Osteocyte (in vitro differentiated cells): ENCODE data around the gene ECEL1. TPM values are rescaled to one million over a fixed set of nuclear protein-coding genes. Genes with fewer than 3 reads are reported as not detected.

Source experiments
- DNase-seq: peaks from one replicate; pipeline ENCODE4 v3.0.0; 2021; ENCODE audit warnings: mixed read lengths; ENCODE audit not compliant: unreplicated experiment; ENCODE audit errors: extremely low spot score
- H3K27ac Mint-ChIP-seq: one replicate; pipeline ENCODE4 v1.8.0; 2021; ENCODE audit warnings: mild to moderate bottlenecking, mixed read lengths; ENCODE audit not compliant: unreplicated experiment
- H3K27me3 Mint-ChIP-seq: one replicate; pipeline ENCODE4 v1.8.0; 2021; ENCODE audit warnings: mixed read lengths; ENCODE audit not compliant: unreplicated experiment
- H3K36me3 Mint-ChIP-seq: one replicate; pipeline ENCODE4 v1.8.0; 2021; ENCODE audit warnings: mixed read lengths; ENCODE audit not compliant: unreplicated experiment
- H3K4me1 Mint-ChIP-seq: one replicate; pipeline ENCODE4 v1.8.0; 2021; ENCODE audit warnings: mixed read lengths; ENCODE audit not compliant: unreplicated experiment
- H3K4me3 Mint-ChIP-seq: one replicate; pipeline ENCODE4 v1.8.0; 2021; ENCODE audit warnings: mild to moderate bottlenecking, moderate library complexity, mixed read lengths; ENCODE audit not compliant: unreplicated experiment
- H3K9me3 Mint-ChIP-seq: one replicate; pipeline ENCODE4 v1.8.0; 2021; ENCODE audit warnings: mixed read lengths; ENCODE audit not compliant: unreplicated experiment
- total RNA-seq: library from RNA; stranded (reverse); gene quantifications from 2 replicates; pipeline ENCODE4 v1.2.1, GENCODE V29; 2021
- TF ChIP-seq, protein P1 (sequence below): fragments of 200-600 bp; sonication (generic); IDR thresholded peaks from 2 replicates; pipeline ENCODE4 v1.5.0; 2021; ENCODE audit warnings: antibody characterized with exemption, mild to moderate bottlenecking, moderate library complexity

Gene ECEL1
- total RNA-seq, 1 donor from 2014 or later = 0.13 TPM

DNA sequence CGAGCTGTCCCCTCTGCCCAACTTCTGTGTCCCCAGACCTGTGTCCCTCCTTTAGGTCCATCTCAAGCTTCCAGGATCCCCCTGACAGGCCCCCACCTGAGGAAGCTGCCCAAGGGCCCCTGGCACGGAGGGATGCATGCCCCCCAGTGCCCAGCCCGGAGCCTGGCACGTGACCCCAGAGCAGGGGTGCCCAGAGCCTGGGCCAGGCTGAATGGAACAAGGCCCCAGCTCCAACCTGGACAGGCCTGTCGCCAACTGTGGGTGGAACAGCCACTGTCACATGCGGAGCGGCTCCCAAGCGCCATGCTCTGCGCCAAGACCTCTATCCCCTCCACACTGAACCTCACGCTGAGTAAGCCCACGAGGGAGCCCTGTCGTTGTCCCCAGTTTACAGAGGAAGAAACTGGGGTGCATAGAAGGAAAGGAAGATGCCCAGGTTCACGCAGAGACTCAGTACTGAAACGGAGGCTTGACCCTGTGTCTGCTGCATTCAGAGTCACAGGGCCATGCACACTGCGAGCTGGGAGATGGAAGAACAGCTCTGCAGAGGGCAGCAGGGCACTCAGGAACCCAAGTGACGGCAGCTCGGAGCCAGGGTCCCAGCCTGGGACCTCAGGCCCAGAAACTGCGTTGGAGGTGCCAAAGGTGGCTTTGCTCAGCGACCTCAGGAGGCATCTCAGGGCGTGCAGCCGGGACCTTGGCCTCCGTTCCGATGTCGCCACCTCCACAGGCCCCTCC, 5.5 kb upstream of the ECEL1 start:
- Mint-ChIP-seq H3K4me3 (no peak overlapping the region), H3K27ac (no peak overlapping the region), H3K36me3 (no peaks in the 10 kb centered on the region), H3K27me3 (peaks cover 13% of the 10 kb centered on the region), H3K9me3 (no peaks in the 10 kb centered on the region), H3K4me1 (peaks cover 2% of the 10 kb centered on the region)
- DNase-seq = no peak
- TF ChIP-seq, protein P1, sequence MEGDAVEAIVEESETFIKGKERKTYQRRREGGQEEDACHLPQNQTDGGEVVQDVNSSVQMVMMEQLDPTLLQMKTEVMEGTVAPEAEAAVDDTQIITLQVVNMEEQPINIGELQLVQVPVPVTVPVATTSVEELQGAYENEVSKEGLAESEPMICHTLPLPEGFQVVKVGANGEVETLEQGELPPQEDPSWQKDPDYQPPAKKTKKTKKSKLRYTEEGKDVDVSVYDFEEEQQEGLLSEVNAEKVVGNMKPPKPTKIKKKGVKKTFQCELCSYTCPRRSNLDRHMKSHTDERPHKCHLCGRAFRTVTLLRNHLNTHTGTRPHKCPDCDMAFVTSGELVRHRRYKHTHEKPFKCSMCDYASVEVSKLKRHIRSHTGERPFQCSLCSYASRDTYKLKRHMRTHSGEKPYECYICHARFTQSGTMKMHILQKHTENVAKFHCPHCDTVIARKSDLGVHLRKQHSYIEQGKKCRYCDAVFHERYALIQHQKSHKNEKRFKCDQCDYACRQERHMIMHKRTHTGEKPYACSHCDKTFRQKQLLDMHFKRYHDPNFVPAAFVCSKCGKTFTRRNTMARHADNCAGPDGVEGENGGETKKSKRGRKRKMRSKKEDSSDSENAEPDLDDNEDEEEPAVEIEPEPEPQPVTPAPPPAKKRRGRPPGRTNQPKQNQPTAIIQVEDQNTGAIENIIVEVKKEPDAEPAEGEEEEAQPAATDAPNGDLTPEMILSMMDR = no peak

DNA sequence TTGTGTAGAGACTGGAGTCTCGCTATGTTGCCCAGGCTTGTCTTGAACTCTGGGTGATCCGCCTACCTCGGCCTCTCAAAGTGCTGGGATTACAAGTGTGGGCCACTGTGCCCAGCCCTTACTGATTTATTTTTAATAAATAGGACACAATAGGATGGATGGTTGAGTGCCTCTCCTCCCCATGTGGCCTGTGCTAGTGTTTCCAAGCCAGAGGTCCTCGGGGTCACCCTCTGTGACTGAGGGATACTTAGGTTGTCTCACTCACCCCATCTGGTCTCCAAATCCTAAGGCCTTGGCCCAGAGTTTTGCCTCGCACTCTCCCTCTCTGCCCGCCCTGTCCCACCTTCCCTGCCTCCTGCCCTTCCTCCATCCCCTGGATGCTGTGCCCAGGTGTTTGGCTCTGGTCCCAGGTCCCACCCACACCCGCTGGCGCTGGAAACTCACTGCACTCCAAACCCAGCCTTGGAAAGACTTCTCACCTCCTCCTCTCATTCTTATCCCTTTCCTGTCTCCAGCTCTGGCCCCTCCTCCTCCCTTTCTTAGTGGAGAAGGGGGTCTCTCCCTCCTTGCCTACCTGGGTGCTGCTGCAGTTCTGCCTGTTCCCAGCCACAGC, 4.7 kb upstream of the ECEL1 start:
- H3K27me3 Mint-ChIP-seq = peaks cover 12% of the 10 kb centered on the region
- DNase-seq = no peak
- TF ChIP-seq, protein P1 = no peak
- H3K4me1 Mint-ChIP-seq = peaks cover 2% of the 10 kb centered on the region
- no peaks in the 10 kb centered on the region for H3K9me3 Mint-ChIP-seq
- H3K36me3 Mint-ChIP-seq = no peaks in the 10 kb centered on the region
- H3K4me3 Mint-ChIP-seq = no peak overlapping the region
- no peak overlapping the region for H3K27ac Mint-ChIP-seq

DNA sequence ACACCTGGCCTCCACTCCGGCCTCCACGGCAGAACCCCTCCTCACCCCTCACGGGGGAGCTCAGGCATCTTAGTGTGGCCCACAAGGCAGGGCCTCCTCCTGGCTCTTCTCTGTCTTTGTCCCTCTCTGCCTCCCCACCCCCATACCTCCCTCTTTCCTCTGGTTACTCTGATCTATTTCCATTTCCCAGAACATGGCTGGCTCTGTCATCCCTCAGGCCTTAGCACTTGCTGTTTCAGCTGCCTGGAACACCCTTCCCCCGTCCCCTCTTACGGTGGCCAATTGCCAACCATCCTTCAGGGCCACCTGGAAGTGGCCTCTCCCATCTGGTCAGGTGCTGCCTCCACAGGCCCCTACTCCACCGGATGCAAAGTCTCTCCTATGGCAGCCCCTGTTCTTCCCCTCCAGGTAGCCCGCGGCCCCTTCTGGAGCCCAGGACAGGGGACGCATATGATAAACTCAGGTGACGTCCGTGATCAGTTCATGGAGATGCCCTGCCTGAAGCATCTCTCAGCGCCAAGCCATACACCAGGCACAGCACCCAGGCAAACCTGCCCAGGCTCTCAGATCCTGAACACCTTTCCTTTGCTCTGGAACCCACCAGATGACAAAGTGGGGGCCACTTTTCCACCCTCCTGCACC, 3.6 kb upstream of the ECEL1 start:
- TF ChIP-seq, protein P1 = no peak
- Mint-ChIP-seq H3K36me3 (no peaks in the 10 kb centered on the region), H3K9me3 (no peaks in the 10 kb centered on the region), H3K4me1 (peaks cover 6% of the 10 kb centered on the region), H3K27ac (no peak overlapping the region), H3K27me3 (peaks cover 14% of the 10 kb centered on the region), H3K4me3 (no peak overlapping the region)
- DNase-seq = no peak

DNA sequence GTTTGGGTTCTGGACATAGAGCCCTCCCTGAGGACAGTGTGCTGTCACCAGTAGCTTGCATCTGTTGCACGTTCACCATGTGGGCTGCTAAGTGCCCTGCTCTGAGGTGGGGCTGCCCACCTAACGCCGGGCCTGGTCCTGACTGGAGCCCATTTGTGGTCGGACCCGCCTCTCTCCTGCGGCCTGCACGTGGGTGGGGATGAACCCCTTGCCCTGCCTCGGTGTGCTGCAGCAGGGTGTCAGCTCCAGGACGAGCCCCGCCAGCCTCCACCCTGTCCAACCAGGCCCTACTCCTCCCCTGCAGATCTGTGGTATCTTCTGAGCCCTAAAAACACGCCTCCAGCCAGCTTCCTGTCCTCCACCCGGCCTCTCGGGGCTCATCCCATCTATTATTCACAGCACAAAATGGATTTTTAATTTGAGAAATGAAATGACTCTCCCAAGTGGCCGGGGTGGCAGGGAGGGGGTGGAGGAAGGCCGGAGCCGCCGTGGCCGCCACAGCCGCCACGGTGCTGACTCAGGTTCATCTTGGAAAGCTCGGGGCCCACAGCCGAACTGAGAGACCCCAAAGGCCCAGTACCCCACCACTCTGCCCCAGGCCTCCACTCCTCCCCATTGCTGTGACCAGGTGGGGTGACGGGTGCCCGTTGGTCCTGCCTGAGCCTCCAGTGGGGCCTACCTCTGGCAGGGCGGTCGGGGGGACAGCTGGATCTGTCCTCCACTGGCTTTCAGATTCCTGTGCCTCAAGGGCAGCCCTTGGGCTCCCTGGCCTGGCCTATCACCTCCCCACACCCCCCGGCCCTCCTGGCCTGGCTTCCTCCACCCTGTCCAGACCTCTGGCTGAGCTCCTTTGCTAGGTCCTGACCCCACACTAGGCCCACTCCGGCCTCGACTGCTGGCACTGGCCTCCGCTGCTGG, 2.8 kb upstream of the ECEL1 start:
- Mint-ChIP-seq H3K27me3 (peaks cover 13% of the 10 kb centered on the region), H3K36me3 (no peaks in the 10 kb centered on the region)

More for the DNA sequence above, 2.8 kb upstream of the ECEL1 start:
- H3K4me3 Mint-ChIP-seq = no peak overlapping the region
- no peaks in the 10 kb centered on the region for H3K9me3 Mint-ChIP-seq
- DNase-seq = no peak
- TF ChIP-seq, protein P1 = no peak
- peaks cover 6% of the 10 kb centered on the region for H3K4me1 Mint-ChIP-seq
- H3K27ac Mint-ChIP-seq = no peak overlapping the region
